GM12891 (cell line): Measurements from ENCODE around the gene MMP15.

ENCODE experiments used
- POLR2A ChIP-seq: IDR thresholded peaks from 2 replicates; pipeline ENCODE4 v1.6.1; 2011; ENCODE audit warnings: low read depth, low read length, control low read depth
- POLR2AphosphoS5 ChIP-seq: IDR thresholded peaks from 2 replicates; pipeline ENCODE4 v1.6.1; 2011; ENCODE audit warnings: low read depth, low read length, control low read depth
- POU2F2 ChIP-seq: IDR thresholded peaks from 2 replicates; pipeline ENCODE4 v1.6.1; 2011; ENCODE audit warnings: low read depth, mild to moderate bottlenecking, control low read depth, low read length, moderate library complexity
- TAF1 ChIP-seq: IDR thresholded peaks from 2 replicates; pipeline ENCODE4 v1.6.1; 2011; ENCODE audit warnings: low read depth, low read length, control low read depth

DNA sequence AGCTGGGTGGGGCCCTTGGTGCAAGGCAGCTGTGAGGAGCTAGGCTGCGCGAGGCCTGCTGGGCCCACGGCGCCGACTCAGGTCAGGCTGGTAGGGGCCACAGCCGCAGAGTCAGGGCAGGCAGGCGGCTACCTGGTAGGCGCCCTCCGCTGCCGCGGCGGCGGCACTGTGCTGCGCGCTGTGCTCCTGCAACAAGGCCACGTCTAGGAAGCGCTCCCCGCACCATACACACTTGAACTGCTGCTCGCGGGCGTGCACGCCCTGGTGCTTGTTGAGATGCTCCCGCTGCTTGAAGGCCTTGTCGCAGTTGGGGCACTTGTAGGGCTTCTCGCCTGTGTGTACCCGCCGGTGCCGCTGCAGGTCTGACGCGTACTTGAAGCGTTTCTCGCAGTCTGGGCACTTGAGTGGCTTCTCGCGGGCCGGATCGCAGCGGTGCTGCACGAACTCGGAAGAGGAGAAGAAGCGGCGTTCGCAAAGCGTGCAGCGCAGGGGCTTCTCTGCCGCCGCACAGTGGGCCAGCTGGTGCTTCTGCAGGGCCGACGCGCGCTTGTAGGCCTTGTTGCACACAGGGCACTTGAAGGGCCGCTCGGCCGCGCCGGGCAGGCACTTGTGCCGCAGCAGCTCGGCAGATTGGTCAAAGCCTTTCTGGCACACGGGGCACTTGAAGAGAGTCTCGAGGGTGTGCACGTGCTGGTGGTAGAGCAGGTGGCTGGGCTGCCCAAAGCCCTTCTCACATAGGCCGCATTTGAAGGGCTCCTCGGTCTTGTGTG, 29.0 kb upstream of the MMP15 start:
- TF ChIP-seq TAF1 (no peak), POLR2A (no peak), POLR2AphosphoS5 (no peak), POU2F2 (no peak)
